ENCODE data around the gene RCCD1.
"Not testable (repeated sequence)": the region's sequence is repeated elsewhere in the genome, so short reads cannot be mapped to it uniquely, and the experiment has no call there.

RCCD1 gene

GRCh38 chr15:90918034-90918788 is 36.5 kb upstream of the RCCD1 start:
- DNase-seq (ENCODE audit: low spot score), result no peak

GRCh38 chr15:90918835-90919234 is 35.8 kb upstream of the RCCD1 start:
- no peak for DNase-seq (ENCODE audit: low spot score)

- DNase-seq (ENCODE audit: low spot score), result no peak
These were observed 32.8 kb upstream of the RCCD1 start for GRCh38 chr15:90921887-90922286.

GRCh38 chr15:90922712-90923322 is 31.9 kb upstream of the RCCD1 start:
- DNase-seq (ENCODE audit: low spot score), result peak; percentile 69

- peak; percentile 69 for DNase-seq (ENCODE audit: low spot score)
These were observed 30.3 kb upstream of the RCCD1 start for GRCh38 chr15:90924375-90924774.

GRCh38 chr15:90926766-90927165 is 27.9 kb upstream of the RCCD1 start:
- DNase-seq (ENCODE audit: low spot score), result not testable (repeated sequence)

GRCh38 chr15:90928106-90928505 is 26.6 kb upstream of the RCCD1 start:
- not testable (repeated sequence) for DNase-seq (ENCODE audit: low spot score)

DNA sequence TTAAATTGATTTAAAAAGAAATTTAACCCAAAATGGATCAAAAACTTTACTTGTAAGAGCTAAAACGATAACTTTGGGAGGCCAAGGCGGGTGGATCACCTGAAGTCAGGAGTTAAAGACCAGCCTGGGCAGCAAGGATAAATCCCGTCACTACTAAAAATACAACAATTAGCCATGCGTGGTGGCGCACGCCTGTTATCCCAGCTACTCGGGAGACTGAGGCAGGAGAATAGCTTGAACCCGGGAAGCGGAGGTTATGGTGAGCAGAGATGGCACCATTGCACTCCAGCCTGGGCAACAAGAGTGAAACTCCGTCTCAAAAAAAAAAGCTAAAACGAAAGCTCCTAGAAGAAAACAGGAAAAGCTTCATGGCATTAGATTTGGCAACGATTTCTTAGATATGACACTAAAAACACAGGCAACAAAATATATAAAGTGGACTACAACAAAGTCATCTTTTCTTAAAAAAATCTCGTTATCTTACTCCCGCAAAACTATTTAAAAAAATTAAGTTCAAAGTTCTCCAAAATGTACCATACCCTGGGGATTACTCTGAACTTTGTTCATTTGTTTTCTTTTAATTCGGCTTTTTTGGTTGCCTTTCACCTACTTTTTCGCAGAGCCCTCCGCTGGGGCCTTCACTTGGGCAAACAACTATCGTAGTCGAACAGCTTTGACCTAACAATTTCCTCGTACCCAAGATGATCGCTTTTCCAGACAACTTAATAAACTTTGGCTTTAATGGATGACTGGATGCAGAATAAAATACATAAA is 25.3 kb upstream of the RCCD1 start:
- DNase-seq (ENCODE audit: low spot score), result no peak

GRCh38 chr15:90930861-90931574 is 23.7 kb upstream of the RCCD1 start:
- no peak for DNase-seq (ENCODE audit: low spot score)

GRCh38 chr15:90931575-90931827 is 23.2 kb upstream of the RCCD1 start:
- no peak for DNase-seq (ENCODE audit: low spot score)

- DNase-seq (ENCODE audit: low spot score), result peak; percentile 92
These were observed 22.6 kb upstream of the RCCD1 start, which contains the start of gene HDDC3 for GRCh38 chr15:90931828-90932659. Gene HDDC3, minus strand, starts transcription at chr15:90932549. Its CDS starts 9 bp downstream, at chr15:90932540.

GRCh38 chr15:90932660-90932991 is 22.1 kb upstream of the RCCD1 start:
- DNase-seq (ENCODE audit: low spot score), result no peak

GRCh38 chr15:90933301-90933700 is 21.4 kb upstream of the RCCD1 start:
- no peak for DNase-seq (ENCODE audit: low spot score)

DNA sequence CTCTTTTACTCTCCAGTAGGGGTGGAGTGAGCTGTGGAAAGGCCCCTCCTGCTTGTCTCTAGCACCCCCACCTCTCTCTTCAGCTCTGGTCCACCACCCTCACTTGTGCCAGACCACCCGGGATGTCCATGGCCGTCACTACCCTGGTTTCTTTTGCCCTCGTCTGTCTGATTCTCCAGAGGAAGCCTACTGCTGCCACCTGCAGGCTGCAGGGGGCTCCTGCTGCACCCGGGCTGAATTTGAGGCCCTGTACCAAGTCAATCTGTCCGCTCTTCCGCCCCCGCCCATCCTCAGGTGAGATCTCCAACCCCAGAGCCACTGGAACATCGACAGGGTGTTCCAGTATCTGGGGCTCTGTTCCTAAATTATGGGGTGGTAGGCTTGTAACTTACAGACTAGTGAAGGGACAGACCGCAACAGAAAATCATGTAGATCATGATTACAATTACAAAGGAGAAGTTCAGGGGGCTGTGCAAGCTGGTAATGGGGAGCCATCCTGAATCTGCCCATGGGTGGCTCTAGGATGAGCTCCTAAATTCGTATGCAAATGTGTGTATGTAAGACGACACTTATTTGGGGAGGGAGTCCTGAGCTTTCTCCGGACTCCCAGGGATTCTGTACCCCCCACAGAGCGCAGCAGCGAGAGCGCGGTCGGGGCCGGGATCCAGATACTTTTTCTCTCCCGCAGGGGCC is 20.3 kb upstream of the RCCD1 start:
- peak; percentile 91 for DNase-seq (ENCODE audit: low spot score)

DNA sequence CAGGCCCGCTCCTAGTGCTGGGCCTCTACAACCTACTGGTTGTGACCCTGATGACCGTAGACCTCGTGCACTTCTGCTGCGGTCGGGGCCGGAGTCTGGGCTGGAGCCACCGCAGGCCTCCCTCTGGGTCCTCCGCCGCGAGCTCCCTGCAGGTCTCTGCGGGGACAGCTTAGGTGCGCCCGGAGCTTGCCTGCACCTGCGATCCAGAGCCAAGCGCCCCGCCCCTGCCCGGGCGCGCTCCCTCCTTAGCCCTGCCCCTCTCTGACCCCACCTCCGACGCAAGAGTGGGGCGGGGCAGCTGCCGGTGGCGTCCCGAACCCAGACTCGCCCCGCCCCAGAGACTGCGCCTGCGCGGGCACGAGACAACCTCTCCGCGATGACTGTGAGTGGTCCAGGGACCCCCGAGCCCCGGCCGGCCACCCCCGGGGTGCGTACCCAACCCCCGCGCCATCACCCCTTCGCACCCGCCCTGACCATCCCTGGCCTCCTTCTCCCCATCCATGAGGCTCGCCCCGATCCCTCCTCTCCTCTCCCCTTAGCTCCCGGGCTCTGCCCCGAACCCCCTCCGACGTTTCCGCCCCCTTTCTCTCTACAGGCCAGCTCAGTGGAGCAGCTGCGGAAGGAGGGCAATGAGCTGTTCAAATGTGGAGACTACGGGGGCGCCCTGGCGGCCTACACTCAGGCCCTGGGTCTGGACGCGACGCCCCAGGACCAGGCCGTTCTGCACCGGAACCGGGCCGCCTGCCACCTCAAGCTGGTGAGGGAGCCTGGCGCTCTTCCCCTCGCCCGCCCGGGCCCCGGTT is 19.5 kb upstream of the RCCD1 start, which contains the start of gene UNC45A:
Gene UNC45A (plus strand): TSS at position 337 of the 803 bp plus-strand sequence. CDS start 40 bp downstream, at position 377.
- DNase-seq (ENCODE audit: low spot score), result peak; percentile 95

GRCh38 chr15:90936823-90937222 is 17.9 kb upstream of the RCCD1 start:
- DNase-seq (ENCODE audit: low spot score), result no peak

DNA sequence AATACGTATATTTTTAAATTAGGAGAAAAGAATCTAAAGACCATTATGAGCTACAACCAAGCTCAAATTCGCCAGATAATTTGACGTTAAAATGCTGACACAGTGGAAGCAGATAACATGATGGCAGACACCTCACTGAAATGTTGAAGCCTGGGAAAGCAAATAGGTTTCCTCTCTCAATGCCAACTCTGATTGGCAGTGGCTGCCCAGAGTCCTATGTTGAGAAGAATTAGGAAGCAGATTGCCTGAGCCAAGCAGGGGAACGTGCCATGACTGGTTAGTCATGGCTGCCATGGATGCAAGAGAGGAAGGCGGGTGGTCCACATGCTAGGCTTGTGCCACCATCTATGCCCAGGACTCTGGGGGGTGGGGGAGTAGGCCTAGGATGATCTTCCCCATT is 16.4 kb upstream of the RCCD1 start:
- no peak for DNase-seq (ENCODE audit: low spot score)

DNA sequence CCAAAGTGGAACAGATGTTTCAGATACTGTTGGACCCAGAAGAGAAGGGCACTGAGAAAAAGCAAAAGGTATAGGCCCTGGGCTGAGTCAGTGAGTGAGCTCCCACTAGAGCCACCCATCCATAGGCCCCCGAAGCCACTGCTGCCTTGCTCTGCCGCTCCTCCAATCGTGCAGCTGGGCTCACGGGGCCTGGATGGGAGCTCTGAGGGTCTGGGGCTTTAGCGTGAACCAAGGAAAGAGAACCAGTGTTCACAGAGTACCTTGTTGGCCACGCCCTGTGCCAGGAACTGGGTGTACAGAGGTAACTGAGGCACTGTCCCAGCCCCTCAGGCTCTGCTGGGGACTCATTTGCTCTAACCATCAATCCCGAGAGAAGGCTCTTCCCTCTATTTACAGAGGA is 14.9 kb upstream of the RCCD1 start:
- no peak for DNase-seq (ENCODE audit: low spot score)

- no peak for DNase-seq (ENCODE audit: low spot score)
These were observed 13.6 kb upstream of the RCCD1 start for GRCh38 chr15:90941038-90941437.
